H1 (cell line): ENCODE measurements around the gene DNAAF6. TPM values are rescaled to one million over a fixed set of nuclear protein-coding genes. Genes with fewer than 3 reads are reported as not detected.
A peak's percentile ranks its signal among the peaks of the same experiment; 100 is the strongest.

Source experiments
- CTCF ChIA-PET: fragments of 300-600 bp; sonication (Branson Sonifier 250); formaldehyde crosslinking; loops from one replicate; lab custom pipeline; 2021; ENCODE audit not compliant: partially characterized antibody; lab: Charles Lee
- POLR2A ChIA-PET: fragments of 300-600 bp; sonication (Branson Sonifier 250); formaldehyde crosslinking; loops from one replicate; lab custom pipeline; 2021; ENCODE audit warnings: inconsistent platforms; ENCODE audit not compliant: partially characterized antibody; lab: Charles Lee
- DNase-seq, 2 experiments: peaks; one replicate each; pipeline versions ENCODE4 v3.0.0 to v3.0.0-alpha.2; 2010 to 2022; ENCODE audit warnings: low spot score in 2 of 2, low read depth in 1 of 2, mixed read lengths in 1 of 2
- FAIRE-seq: peaks from 2 replicates; lab custom pipeline; 2011; peaks lifted over from hg19 to GRCh38; lab: Jason Lieb, UNC
- H2AFZ ChIP-seq: 2 replicates; pipeline ENCODE4 v1.8.1; 2012; ENCODE audit warnings: low read length, inconsistent platforms
- H2AK5ac ChIP-seq: 2 replicates; pipeline ENCODE4 v1.6.1; 2013; ENCODE audit warnings: low read depth, low read length
- H2BK120ac ChIP-seq: replicated peaks from 2 replicates; pipeline ENCODE3; 2013; ENCODE audit warnings: low read depth, low read length, inconsistent platforms
- H2BK12ac ChIP-seq: 2 replicates; pipeline ENCODE4 v1.6.1; 2013; ENCODE audit warnings: low read depth, low read length
- H2BK15ac ChIP-seq: 2 replicates; pipeline ENCODE4 v1.6.1; 2013; ENCODE audit warnings: low read length
- H2BK20ac ChIP-seq: 2 replicates; pipeline ENCODE4 v1.6.1; 2013; ENCODE audit warnings: low read length
- H2BK5ac ChIP-seq: 2 replicates; pipeline ENCODE4 v1.6.1; 2013; ENCODE audit warnings: low read depth, low read length
- H3K14ac ChIP-seq: 2 replicates; pipeline ENCODE4 v1.6.1; 2013; ENCODE audit warnings: inconsistent platforms; ENCODE audit not compliant: insufficient read length
- H3K18ac ChIP-seq: 2 replicates; pipeline ENCODE4 v1.6.1; 2013; ENCODE audit warnings: low read length; ENCODE audit errors: extremely low read depth
- H3K23ac ChIP-seq: 2 replicates; pipeline ENCODE4 v1.6.1; 2013; ENCODE audit warnings: inconsistent platforms; ENCODE audit not compliant: insufficient read length
- H3K23me2 ChIP-seq: 2 replicates; pipeline ENCODE4 v1.6.1; 2013; ENCODE audit warnings: low read depth, low read length
- H3K27ac ChIP-seq: 2 replicates; pipeline ENCODE4 v1.6.1; 2011; ENCODE audit warnings: low read depth, low read length, inconsistent platforms
- H3K27me3 ChIP-seq, 4 experiments: replicated peaks in 1 of 4; 1 replicate in 1 of 4; 2 replicates in 3 of 4; pipeline versions ENCODE4 v1.6.1 to v1.8.1; 2011 to 2013; ENCODE audit warnings: low read length in 3 of 4, mild to moderate bottlenecking in 3 of 4, inconsistent platforms in 2 of 4, mixed read lengths in 2 of 4, moderate library complexity in 1 of 4; ENCODE audit not compliant: control insufficient read depth in 3 of 4, insufficient read depth in 3 of 4; ENCODE audit errors: extremely low read depth in 1 of 4
- H3K36me3 ChIP-seq, 4 experiments: 2 replicates each; pipeline versions ENCODE4 v1.6.1 to v1.8.1; 2011 to 2013; ENCODE audit warnings: mild to moderate bottlenecking in 4 of 4, low read length in 3 of 4, moderate library complexity in 2 of 4, control low read depth in 1 of 4, inconsistent platforms in 1 of 4; ENCODE audit not compliant: insufficient read depth in 4 of 4, control insufficient read depth in 2 of 4
- H3K4ac ChIP-seq: replicated peaks from 2 replicates; pipeline ENCODE3; 2013; ENCODE audit warnings: low read length, low read depth, mixed read lengths, inconsistent platforms; ENCODE audit not compliant: insufficient read length
- H3K4me1 ChIP-seq, 4 experiments: replicated peaks in 1 of 4; 1 replicate in 1 of 4; 2 replicates in 3 of 4; pipeline versions ENCODE4 v1.6.1 to v1.8.1; 2011 to 2013; ENCODE audit warnings: low read length in 3 of 4, inconsistent platforms in 2 of 4, mixed read lengths in 1 of 4; ENCODE audit not compliant: insufficient read depth in 4 of 4, control insufficient read depth in 3 of 4
- H3K4me2 ChIP-seq, 2 experiments: 2 replicates each; pipeline versions ENCODE4 v1.6.1 to v1.8.1; 2011 to 2013; ENCODE audit warnings: low read depth in 2 of 2, low read length in 2 of 2, control low read depth in 1 of 2, inconsistent platforms in 1 of 2, mild to moderate bottlenecking in 1 of 2; ENCODE audit not compliant: insufficient read depth in 1 of 2
- H3K4me3 ChIP-seq, 4 experiments: fragments of 200-600, 300-600 bp in 1 of 4; sonication (generic), shearing (Covaris generic), sonication (Bioruptor Twin) in 1 of 4; 2 replicates each; pipeline versions ENCODE4 v1.5.1 to v1.8.1; 2011 to 2016; ENCODE audit warnings: low read length in 4 of 4, low read depth in 3 of 4, control low read depth in 2 of 4, inconsistent platforms in 2 of 4, mild to moderate bottlenecking in 2 of 4, mixed read lengths in 1 of 4, moderate library complexity in 1 of 4; ENCODE audit not compliant: insufficient read depth in 2 of 4; ENCODE audit errors: extremely low read depth in 1 of 4
- H3K56ac ChIP-seq: replicated peaks from 2 replicates; pipeline ENCODE3; 2013; ENCODE audit warnings: low read depth, mild to moderate bottlenecking, mixed read lengths, low read length, inconsistent platforms; ENCODE audit not compliant: insufficient read length
- H3K79me1 ChIP-seq: 2 replicates; pipeline ENCODE4 v1.6.1; 2013; ENCODE audit warnings: low read depth, low read length, control low read depth
- H3K79me2 ChIP-seq, 2 experiments: 2 replicates each; pipeline versions ENCODE4 v1.6.1 to v1.8.1; 2012 to 2013; ENCODE audit warnings: low read length in 2 of 2, mild to moderate bottlenecking in 2 of 2, inconsistent platforms in 1 of 2; ENCODE audit not compliant: insufficient read depth in 2 of 2, control insufficient read depth in 1 of 2
- H3K9ac ChIP-seq, 4 experiments: replicated peaks in 1 of 4; 1 replicate in 1 of 4; 2 replicates in 3 of 4; pipeline versions ENCODE4 v1.6.1 to v1.8.1; 2011 to 2013; ENCODE audit warnings: low read depth in 3 of 4, low read length in 3 of 4, control low read depth in 2 of 4, mild to moderate bottlenecking in 2 of 4, moderate library complexity in 2 of 4, inconsistent platforms in 1 of 4; ENCODE audit errors: extremely low read depth in 1 of 4
- H3K9me3 ChIP-seq, 2 experiments: 2 replicates each; pipeline versions ENCODE4 v1.6.1 to v1.8.1; 2012 to 2013; ENCODE audit warnings: mild to moderate bottlenecking in 2 of 2, moderate library complexity in 2 of 2, control low read depth in 1 of 2, inconsistent platforms in 1 of 2, low read depth in 1 of 2, low read length in 1 of 2, mixed read lengths in 1 of 2; ENCODE audit not compliant: insufficient read depth in 2 of 2
- H4K20me1 ChIP-seq, 2 experiments: replicated peaks in 1 of 2; 2 replicates each; pipeline versions ENCODE3 to v1.8.1; 2011 to 2013; ENCODE audit warnings: inconsistent platforms in 2 of 2, low read length in 2 of 2, mild to moderate bottlenecking in 1 of 2; ENCODE audit not compliant: insufficient read depth in 2 of 2, control insufficient read depth in 1 of 2
- H4K5ac ChIP-seq: 2 replicates; pipeline ENCODE4 v1.6.1; 2013; ENCODE audit warnings: low read length, low read depth, mixed read lengths, inconsistent platforms; ENCODE audit not compliant: insufficient read length
- H4K8ac ChIP-seq: 2 replicates; pipeline ENCODE4 v1.8.0; 2013; ENCODE audit warnings: mild to moderate bottlenecking, moderate library complexity, low read length, inconsistent platforms; ENCODE audit not compliant: insufficient read depth; ENCODE audit errors: extremely low read depth
- H4K91ac ChIP-seq: replicated peaks from 2 replicates; pipeline ENCODE3; 2013; ENCODE audit warnings: low read length, mixed read lengths, inconsistent platforms; ENCODE audit not compliant: insufficient read length
- BACH1 ChIP-seq: IDR thresholded peaks from 2 replicates; pipeline ENCODE4 v1.6.1; 2012; ENCODE audit warnings: low read length, improper control_type of control experiment
- CHD2 ChIP-seq: IDR thresholded peaks from 2 replicates; pipeline ENCODE4 v1.6.1; 2012; ENCODE audit warnings: low read length, improper control_type of control experiment
- CTBP2 ChIP-seq: IDR thresholded peaks from 2 replicates; pipeline ENCODE4 v1.7.0; 2011; ENCODE audit warnings: borderline replicate concordance, mild to moderate bottlenecking, moderate library complexity, mixed read lengths, low read length; ENCODE audit not compliant: insufficient read depth, insufficient read length
- JUND ChIP-seq: IDR thresholded peaks from 2 replicates; pipeline ENCODE4 v1.6.1; 2011; ENCODE audit warnings: mild to moderate bottlenecking, improper control_type of control experiment, low read length
- NRF1 ChIP-seq: IDR thresholded peaks from 2 replicates; pipeline ENCODE4 v1.6.1; 2011; ENCODE audit warnings: mild to moderate bottlenecking, low read depth, low read length, improper control_type of control experiment
- POLR2A ChIP-seq, 2 experiments: IDR thresholded peaks; 1 replicate in 1 of 2; 2 replicates in 1 of 2; pipeline ENCODE4 v1.6.1; 2011; ENCODE audit warnings: low read depth in 2 of 2, low read length in 2 of 2, mild to moderate bottlenecking in 2 of 2; ENCODE audit errors: control extremely low read depth in 1 of 2
- POLR2AphosphoS5 ChIP-seq: IDR thresholded peaks from 2 replicates; pipeline ENCODE4 v1.6.1; 2011; ENCODE audit warnings: low read depth, low read length
- RAD21 ChIP-seq, 2 experiments: IDR thresholded peaks in 1 of 2; conservative IDR thresholded peaks in 1 of 2; 2 replicates each; pipeline ENCODE4 v1.6.1; 2011; ENCODE audit warnings: low read depth in 2 of 2, low read length in 2 of 2, improper control_type of control experiment in 1 of 2, inconsistent platforms in 1 of 2, mild to moderate bottlenecking in 1 of 2, moderate library complexity in 1 of 2
- SP4 ChIP-seq: IDR thresholded peaks from 2 replicates; pipeline ENCODE4 v1.6.1; 2012; ENCODE audit warnings: low read length, inconsistent platforms
- SRF ChIP-seq: IDR thresholded peaks from 2 replicates; pipeline ENCODE4 v1.6.1; 2011; ENCODE audit warnings: mild to moderate bottlenecking, low read depth, low read length, moderate library complexity
- SUZ12 ChIP-seq: fragments of 200-600 bp; sonication (generic); IDR thresholded peaks from 2 replicates; pipeline ENCODE4 v1.6.1; 2012; ENCODE audit warnings: mild to moderate bottlenecking, inconsistent platforms, low read length, moderate library complexity, mixed read lengths
- TBP ChIP-seq: IDR thresholded peaks from 2 replicates; pipeline ENCODE4 v1.6.1; 2011; ENCODE audit warnings: low read depth, low read length, improper control_type of control experiment
- WGBS, 2 experiments: shearing (Covaris generic) in 1 of 2; methylation state at CpG; one replicate each; pipeline versions ENCODE4 v1.1.6 to v1.1.7; 2013 to 2015; ENCODE audit warnings: low lambda C conversion rate in 2 of 2, mixed read lengths in 2 of 2, inconsistent platforms in 1 of 2, low coverage in 1 of 2, missing lambda C conversion rate in 1 of 2; ENCODE audit not compliant: insufficient replicate concordance in 2 of 2, insufficient coverage in 1 of 2, insufficient read length in 1 of 2; ENCODE audit errors: extremely low coverage in 1 of 2, missing lambda C conversion rate in 1 of 2; 5-methylcytosine and 5-hydroxymethylcytosine counted together
- polyA plus RNA-seq, 7 experiments: library from polyadenylated mRNA; depleted of rRNA in 3 of 7; stranded (reverse) in 5 of 7; unstranded in 2 of 7; fragments of >200 nt in 5 of 7; fragments of 200-250 nt in 2 of 7; gene quantifications; 1 replicate in 5 of 7; 2 replicates in 1 of 7; 4 replicates in 1 of 7; pipeline versions ENCODE4 v1.2.1 to v1.2.3, GENCODE V29; 2011 to 2013; ENCODE audit warnings: missing spikeins in 2 of 7, mixed read lengths in 2 of 7
- total RNA-seq: library from RNA; stranded (reverse); fragmentation: NEBNext Ultra II Directional; extraction: Animal tissue kit (Norgen Biotek cat#: 25700); gene quantifications from 2 replicates; pipeline ENCODE4 v1.2.1, GENCODE V29; 2021
- TF ChIP-seq, protein P1 (sequence below): IDR thresholded peaks from 2 replicates; pipeline ENCODE4 v1.6.1; 2012; ENCODE audit warnings: inconsistent platforms
- TF ChIP-seq, protein P2 (sequence below): IDR thresholded peaks from 2 replicates; pipeline ENCODE4 v1.6.1; 2011; ENCODE audit warnings: low read length, improper control_type of control experiment

DNAAF6 gene
- total and polyA plus RNA-seq, 2 of the 8 experiments (the other 6 are each of a cell fraction or from before 2014, with no cell fraction given): not detected

GRCh38 chrX:107207089-107207488 lies 678 bp downstream of the DNAAF6 start:
- no peak overlapping the region for H2BK12ac ChIP-seq
- no peak overlapping the region for H3K23ac ChIP-seq
- H3K9me3 ChIP-seq: no peaks in the 10 kb centered on the region
- no peak overlapping the region for H2AK5ac ChIP-seq
- no peak overlapping the region for H4K5ac ChIP-seq
- H2BK20ac ChIP-seq: no peak overlapping the region
- H3K79me2 ChIP-seq: no peaks in the 10 kb centered on the region
- H3K9ac ChIP-seq: no peak overlapping the region
- no peak overlapping the region for H2BK5ac ChIP-seq
- peaks cover 4% of the 10 kb centered on the region; the same call in 1 of the 2 replicates for H3K23me2 ChIP-seq
- no peak overlapping the region for H2AFZ ChIP-seq
- no peak for DNase-seq
- H3K4ac ChIP-seq: no peak overlapping the region
- no peak overlapping the region for H3K56ac ChIP-seq
- H3K79me1 ChIP-seq: no peaks in the 10 kb centered on the region
- H2BK15ac ChIP-seq: no peak overlapping the region
- peaks cover 0 to 3% (median under 1%) of the 10 kb centered on the region in 4 experiments; a peak in 3 of 7 replicates for H3K4me1 ChIP-seq
- H3K27ac ChIP-seq: no peak overlapping the region
- H4K20me1 ChIP-seq: no peaks in the 10 kb centered on the region
- H3K18ac ChIP-seq: no peak overlapping the region
- CTCF ChIA-PET: no interaction called here
- no peak overlapping the region for H4K91ac ChIP-seq
- no peaks in the 10 kb centered on the region for H3K36me3 ChIP-seq
- H3K4me2 ChIP-seq: peak overlapping the region in 1 of 2 experiments; percentile 72; a peak in 1 of 4 replicates
- H2BK120ac ChIP-seq: no peak overlapping the region
- 90% methylated on average over 7 of the region's 7 CpGs; no CpG with 5 or more reads in 1 of the 2 experiments for WGBS, 2 experiments
- H3K27me3 ChIP-seq: no peaks in the 10 kb centered on the region
- H3K14ac ChIP-seq: no peak overlapping the region
- no peak overlapping the region for H3K4me3 ChIP-seq
- no peak overlapping the region for H4K8ac ChIP-seq
- no peak for FAIRE-seq
- POLR2A ChIA-PET: no interaction called here
- TF ChIP-seq POLR2AphosphoS5: no peak
- TF ChIP-seq CHD2: no peak
- no peak for TF ChIP-seq JUND
- TF ChIP-seq, protein P1, sequence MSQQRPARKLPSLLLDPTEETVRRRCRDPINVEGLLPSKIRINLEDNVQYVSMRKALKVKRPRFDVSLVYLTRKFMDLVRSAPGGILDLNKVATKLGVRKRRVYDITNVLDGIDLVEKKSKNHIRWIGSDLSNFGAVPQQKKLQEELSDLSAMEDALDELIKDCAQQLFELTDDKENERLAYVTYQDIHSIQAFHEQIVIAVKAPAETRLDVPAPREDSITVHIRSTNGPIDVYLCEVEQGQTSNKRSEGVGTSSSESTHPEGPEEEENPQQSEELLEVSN: no peak
- TF ChIP-seq POLR2A (IDR thresholded peaks at IDR 0.05; ENCODE audit: control extremely low read depth in 1 of 2, low read depth in 2 of 2, low read length in 2 of 2): no peak
- TF ChIP-seq, protein P2, sequence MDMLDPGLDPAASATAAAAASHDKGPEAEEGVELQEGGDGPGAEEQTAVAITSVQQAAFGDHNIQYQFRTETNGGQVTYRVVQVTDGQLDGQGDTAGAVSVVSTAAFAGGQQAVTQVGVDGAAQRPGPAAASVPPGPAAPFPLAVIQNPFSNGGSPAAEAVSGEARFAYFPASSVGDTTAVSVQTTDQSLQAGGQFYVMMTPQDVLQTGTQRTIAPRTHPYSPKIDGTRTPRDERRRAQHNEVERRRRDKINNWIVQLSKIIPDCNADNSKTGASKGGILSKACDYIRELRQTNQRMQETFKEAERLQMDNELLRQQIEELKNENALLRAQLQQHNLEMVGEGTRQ: no peak
- TF ChIP-seq RAD21 (IDR thresholded peaks at IDR 0.05 in 1 of 2, conservative IDR thresholded peaks at IDR 0.05 in 1 of 2; ENCODE audit: low read depth in 2 of 2, low read length in 2 of 2): no peak
- no peak for TF ChIP-seq SUZ12
- no peak for TF ChIP-seq BACH1
- TF ChIP-seq SRF: no peak
- TF ChIP-seq SP4: no peak
- TF ChIP-seq CTBP2: no peak
- no peak for TF ChIP-seq NRF1
- no peak for TF ChIP-seq TBP
